PFSK-1 (cell line): ENCODE results near the gene TP63.

Experiments used
- FOXP2 ChIP-seq: optimal IDR thresholded peaks from 2 replicates; pipeline ENCODE3; 2011; ENCODE audit warnings: borderline replicate concordance, control low read depth, inconsistent platforms; ENCODE audit not compliant: insufficient read depth; ENCODE audit errors: extremely low read length, extremely low read depth
- POLR2AphosphoS5 ChIP-seq: IDR thresholded peaks from 2 replicates; pipeline ENCODE4 v1.6.1; 2012; ENCODE audit warnings: low read depth, mild to moderate bottlenecking, control low read depth, low read length, moderate library complexity
- SIN3A ChIP-seq: IDR thresholded peaks from 2 replicates; pipeline ENCODE4 v1.6.1; 2012; ENCODE audit warnings: mild to moderate bottlenecking, low read length, moderate library complexity, borderline replicate concordance; ENCODE audit not compliant: insufficient read depth
- TAF1 ChIP-seq: IDR thresholded peaks from 2 replicates; pipeline ENCODE4 v1.6.1; 2012; ENCODE audit warnings: low read length, control low read depth, borderline replicate concordance; ENCODE audit not compliant: insufficient read depth
- TF ChIP-seq, protein P1 (sequence below), 2 experiments: IDR thresholded peaks; 2 replicates each; pipeline versions ENCODE4 v1.6.1 to v1.8.0; 2011 to 2012; ENCODE audit warnings: low read depth in 2 of 2, low read length in 2 of 2, control low read depth in 1 of 2, inconsistent platforms in 1 of 2, mild to moderate bottlenecking in 1 of 2, moderate library complexity in 1 of 2; ENCODE audit not compliant: insufficient read depth in 1 of 2

The TP63 gene

DNA sequence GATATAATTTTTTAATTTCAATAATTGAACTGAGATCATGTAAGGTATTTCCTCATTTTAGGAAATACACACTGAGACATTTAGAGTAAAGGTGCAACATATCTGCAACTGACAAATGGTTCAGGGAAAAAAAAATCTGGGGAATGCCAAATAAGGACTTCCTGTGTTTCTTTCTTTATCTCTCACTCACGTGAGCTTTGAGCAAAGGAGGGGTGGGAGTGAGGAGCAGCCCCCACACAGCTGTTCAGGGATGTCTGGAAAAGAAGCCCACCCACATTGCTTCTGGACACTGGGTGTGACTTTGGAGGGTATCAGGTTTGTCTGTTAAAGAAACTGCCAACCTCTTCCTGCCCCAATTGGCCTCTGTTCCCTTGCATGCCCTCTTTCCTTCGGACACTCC lies 5.6 kb upstream of the TP63 start:
- no peak for TF ChIP-seq TAF1
- TF ChIP-seq POLR2AphosphoS5, result no peak
- TF ChIP-seq SIN3A, result no peak
- TF ChIP-seq, protein P1, sequence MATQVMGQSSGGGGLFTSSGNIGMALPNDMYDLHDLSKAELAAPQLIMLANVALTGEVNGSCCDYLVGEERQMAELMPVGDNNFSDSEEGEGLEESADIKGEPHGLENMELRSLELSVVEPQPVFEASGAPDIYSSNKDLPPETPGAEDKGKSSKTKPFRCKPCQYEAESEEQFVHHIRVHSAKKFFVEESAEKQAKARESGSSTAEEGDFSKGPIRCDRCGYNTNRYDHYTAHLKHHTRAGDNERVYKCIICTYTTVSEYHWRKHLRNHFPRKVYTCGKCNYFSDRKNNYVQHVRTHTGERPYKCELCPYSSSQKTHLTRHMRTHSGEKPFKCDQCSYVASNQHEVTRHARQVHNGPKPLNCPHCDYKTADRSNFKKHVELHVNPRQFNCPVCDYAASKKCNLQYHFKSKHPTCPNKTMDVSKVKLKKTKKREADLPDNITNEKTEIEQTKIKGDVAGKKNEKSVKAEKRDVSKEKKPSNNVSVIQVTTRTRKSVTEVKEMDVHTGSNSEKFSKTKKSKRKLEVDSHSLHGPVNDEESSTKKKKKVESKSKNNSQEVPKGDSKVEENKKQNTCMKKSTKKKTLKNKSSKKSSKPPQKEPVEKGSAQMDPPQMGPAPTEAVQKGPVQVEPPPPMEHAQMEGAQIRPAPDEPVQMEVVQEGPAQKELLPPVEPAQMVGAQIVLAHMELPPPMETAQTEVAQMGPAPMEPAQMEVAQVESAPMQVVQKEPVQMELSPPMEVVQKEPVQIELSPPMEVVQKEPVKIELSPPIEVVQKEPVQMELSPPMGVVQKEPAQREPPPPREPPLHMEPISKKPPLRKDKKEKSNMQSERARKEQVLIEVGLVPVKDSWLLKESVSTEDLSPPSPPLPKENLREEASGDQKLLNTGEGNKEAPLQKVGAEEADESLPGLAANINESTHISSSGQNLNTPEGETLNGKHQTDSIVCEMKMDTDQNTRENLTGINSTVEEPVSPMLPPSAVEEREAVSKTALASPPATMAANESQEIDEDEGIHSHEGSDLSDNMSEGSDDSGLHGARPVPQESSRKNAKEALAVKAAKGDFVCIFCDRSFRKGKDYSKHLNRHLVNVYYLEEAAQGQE (IDR thresholded peaks at IDR 0.05; ENCODE audit: insufficient read depth in 1 of 2, low read depth in 2 of 2, low read length in 2 of 2), result no peak
- no peak for TF ChIP-seq FOXP2

GRCh38 chr3:189626286-189626685 lies 4.9 kb upstream of the TP63 start:
- no peak for TF ChIP-seq TAF1
- TF ChIP-seq FOXP2, result no peak
- TF ChIP-seq SIN3A, result no peak
- TF ChIP-seq POLR2AphosphoS5, result no peak
- TF ChIP-seq, protein P1 (IDR thresholded peaks at IDR 0.05; ENCODE audit: insufficient read depth in 1 of 2, low read depth in 2 of 2, low read length in 2 of 2), result no peak

- TF ChIP-seq POLR2AphosphoS5, result no peak
- no peak for TF ChIP-seq SIN3A
- no peak for TF ChIP-seq TAF1
- TF ChIP-seq, protein P1 (IDR thresholded peaks at IDR 0.05; ENCODE audit: insufficient read depth in 1 of 2, low read depth in 2 of 2, low read length in 2 of 2), result no peak
- TF ChIP-seq FOXP2, result no peak
These were observed 1.3 kb upstream of the TP63 start for GRCh38 chr3:189629803-189630455.

DNA sequence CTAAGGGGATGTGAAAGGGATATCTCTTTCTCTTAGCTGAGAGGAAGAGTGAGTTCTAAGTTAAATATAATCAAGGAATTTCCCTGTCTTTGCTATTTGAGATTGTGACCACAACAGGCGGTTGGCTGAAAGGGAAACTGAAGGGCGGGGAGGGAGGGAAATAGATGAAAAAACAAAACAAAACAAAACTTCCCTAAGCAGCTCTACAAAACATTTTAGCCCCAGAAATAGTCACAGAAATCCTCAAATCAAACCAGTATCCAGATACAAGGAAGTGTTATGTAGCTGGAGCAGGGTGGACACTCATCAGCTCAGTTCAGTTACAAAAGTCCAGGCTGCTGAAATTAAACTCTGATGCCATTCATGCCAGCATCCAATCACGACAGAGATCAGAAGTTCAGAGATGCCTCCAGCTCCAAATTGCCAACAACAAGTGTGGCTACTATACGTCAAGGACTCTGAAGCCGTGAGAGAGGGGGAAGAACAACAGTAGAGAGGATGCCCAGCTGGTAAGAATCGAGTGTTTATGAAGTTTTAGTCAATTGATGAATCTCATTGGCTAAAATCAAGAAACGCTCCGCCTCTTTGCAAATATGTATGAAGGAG lies 319 bp upstream of the TP63 start:
- TF ChIP-seq FOXP2, result no peak
- TF ChIP-seq, protein P1 (IDR thresholded peaks at IDR 0.05; ENCODE audit: insufficient read depth in 1 of 2, low read depth in 2 of 2, low read length in 2 of 2), result no peak
- TF ChIP-seq SIN3A, result no peak
- no peak for TF ChIP-seq POLR2AphosphoS5
- TF ChIP-seq TAF1, result no peak
